Glutamatergic neuron (in vitro differentiated cells): ENCODE data around the gene GCN1. TPM values are rescaled to one million over a fixed set of nuclear protein-coding genes. Genes with fewer than 3 reads are reported as not detected.

Source experiments
- DNase-seq: peaks from one replicate; pipeline ENCODE4 v3.0.0; 2022
- H3K27ac Mint-ChIP-seq: one replicate; pipeline ENCODE4 v1.8.0; 2020; ENCODE audit warnings: mild to moderate bottlenecking, mixed read lengths, inconsistent platforms; ENCODE audit not compliant: unreplicated experiment
- H3K27me3 Mint-ChIP-seq: one replicate; pipeline ENCODE4 v1.8.0; 2020; ENCODE audit warnings: mild to moderate bottlenecking, moderate library complexity, mixed read lengths, inconsistent platforms; ENCODE audit not compliant: unreplicated experiment
- H3K36me3 Mint-ChIP-seq: one replicate; pipeline ENCODE4 v1.8.0; 2020; ENCODE audit warnings: mild to moderate bottlenecking, mixed read lengths, inconsistent platforms; ENCODE audit not compliant: unreplicated experiment
- H3K4me1 Mint-ChIP-seq: one replicate; pipeline ENCODE4 v1.8.0; 2020; ENCODE audit warnings: mild to moderate bottlenecking, low read depth, mixed read lengths, inconsistent platforms; ENCODE audit not compliant: unreplicated experiment
- H3K4me3 Mint-ChIP-seq: one replicate; pipeline ENCODE4 v1.8.0; 2020; ENCODE audit warnings: mild to moderate bottlenecking, mixed read lengths, inconsistent platforms; ENCODE audit not compliant: unreplicated experiment
- H3K9me3 Mint-ChIP-seq: one replicate; pipeline ENCODE4 v1.8.0; 2020; ENCODE audit warnings: mild to moderate bottlenecking, moderate library complexity, mixed read lengths, inconsistent platforms; ENCODE audit not compliant: unreplicated experiment
- total RNA-seq: library from RNA; stranded (reverse); fragmentation: NEBNext Ultra II Directional; extraction: Animal tissue kit (Norgen Biotek cat#: 25700); gene quantifications from one replicate; pipeline ENCODE4 v1.2.1, GENCODE V29; 2021; ENCODE audit not compliant: unreplicated experiment
- TF ChIP-seq, protein P1 (sequence below): fragments of 200-600 bp; sonication (generic); IDR thresholded peaks from one replicate; pipeline ENCODE4 v1.5.0; 2021; ENCODE audit not compliant: partially characterized antibody, unreplicated experiment

The GCN1 gene
- total RNA-seq, 1 donor from 2014 or later, result 173 TPM

DNA sequence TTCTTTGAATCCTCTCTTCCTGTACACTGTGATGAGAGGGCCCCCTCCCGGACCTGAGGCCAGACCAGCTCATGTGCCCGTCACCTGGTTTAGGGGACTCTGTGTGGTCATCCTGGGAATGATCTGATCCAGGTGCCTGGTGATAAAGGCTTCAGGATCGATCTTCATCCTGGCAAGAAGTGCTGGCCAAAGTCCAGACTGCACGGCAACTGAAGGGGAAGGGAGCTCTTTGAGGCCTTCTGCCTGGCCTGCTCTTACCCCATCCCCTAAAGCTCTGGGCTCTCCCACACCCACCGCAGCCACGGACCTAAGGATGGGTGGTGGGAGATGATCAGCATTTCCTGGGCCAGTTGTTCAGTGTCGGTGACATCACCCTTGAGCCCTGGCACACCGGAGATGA is 31.8 kb downstream of the GCN1 start:
- DNase-seq, result no peak
- no peak overlapping the region for H3K4me3 Mint-ChIP-seq
- H3K27me3 Mint-ChIP-seq, result no peaks in the 10 kb centered on the region
- H3K9me3 Mint-ChIP-seq, result peaks cover 4% of the 10 kb centered on the region
- TF ChIP-seq, protein P1, sequence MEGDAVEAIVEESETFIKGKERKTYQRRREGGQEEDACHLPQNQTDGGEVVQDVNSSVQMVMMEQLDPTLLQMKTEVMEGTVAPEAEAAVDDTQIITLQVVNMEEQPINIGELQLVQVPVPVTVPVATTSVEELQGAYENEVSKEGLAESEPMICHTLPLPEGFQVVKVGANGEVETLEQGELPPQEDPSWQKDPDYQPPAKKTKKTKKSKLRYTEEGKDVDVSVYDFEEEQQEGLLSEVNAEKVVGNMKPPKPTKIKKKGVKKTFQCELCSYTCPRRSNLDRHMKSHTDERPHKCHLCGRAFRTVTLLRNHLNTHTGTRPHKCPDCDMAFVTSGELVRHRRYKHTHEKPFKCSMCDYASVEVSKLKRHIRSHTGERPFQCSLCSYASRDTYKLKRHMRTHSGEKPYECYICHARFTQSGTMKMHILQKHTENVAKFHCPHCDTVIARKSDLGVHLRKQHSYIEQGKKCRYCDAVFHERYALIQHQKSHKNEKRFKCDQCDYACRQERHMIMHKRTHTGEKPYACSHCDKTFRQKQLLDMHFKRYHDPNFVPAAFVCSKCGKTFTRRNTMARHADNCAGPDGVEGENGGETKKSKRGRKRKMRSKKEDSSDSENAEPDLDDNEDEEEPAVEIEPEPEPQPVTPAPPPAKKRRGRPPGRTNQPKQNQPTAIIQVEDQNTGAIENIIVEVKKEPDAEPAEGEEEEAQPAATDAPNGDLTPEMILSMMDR, result no peak
- no peaks in the 10 kb centered on the region for H3K4me1 Mint-ChIP-seq
- H3K27ac Mint-ChIP-seq, result no peak overlapping the region
- no peaks in the 10 kb centered on the region for H3K36me3 Mint-ChIP-seq

DNA sequence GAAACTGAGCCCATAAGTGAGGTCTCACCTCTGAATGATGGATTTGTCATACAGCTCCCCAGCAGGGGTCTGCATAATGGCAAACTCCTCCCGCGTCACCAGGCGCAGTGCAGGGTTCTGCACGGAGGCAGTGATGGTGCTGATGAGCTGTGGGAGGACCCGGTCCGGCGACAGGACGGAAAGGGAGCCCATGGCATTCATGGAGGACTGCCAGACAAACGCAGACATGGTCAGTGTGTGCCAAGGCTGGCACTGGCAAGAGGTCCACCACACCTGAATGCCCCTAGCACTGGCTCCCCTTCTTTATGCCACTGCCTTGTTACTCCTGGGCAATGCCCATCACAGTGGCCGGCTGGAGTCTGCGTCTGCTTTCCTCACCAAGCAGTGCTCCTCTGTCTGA is 32.7 kb downstream of the GCN1 start:
- Mint-ChIP-seq H3K36me3 (no peaks in the 10 kb centered on the region), H3K27ac (no peak overlapping the region)

DNA sequence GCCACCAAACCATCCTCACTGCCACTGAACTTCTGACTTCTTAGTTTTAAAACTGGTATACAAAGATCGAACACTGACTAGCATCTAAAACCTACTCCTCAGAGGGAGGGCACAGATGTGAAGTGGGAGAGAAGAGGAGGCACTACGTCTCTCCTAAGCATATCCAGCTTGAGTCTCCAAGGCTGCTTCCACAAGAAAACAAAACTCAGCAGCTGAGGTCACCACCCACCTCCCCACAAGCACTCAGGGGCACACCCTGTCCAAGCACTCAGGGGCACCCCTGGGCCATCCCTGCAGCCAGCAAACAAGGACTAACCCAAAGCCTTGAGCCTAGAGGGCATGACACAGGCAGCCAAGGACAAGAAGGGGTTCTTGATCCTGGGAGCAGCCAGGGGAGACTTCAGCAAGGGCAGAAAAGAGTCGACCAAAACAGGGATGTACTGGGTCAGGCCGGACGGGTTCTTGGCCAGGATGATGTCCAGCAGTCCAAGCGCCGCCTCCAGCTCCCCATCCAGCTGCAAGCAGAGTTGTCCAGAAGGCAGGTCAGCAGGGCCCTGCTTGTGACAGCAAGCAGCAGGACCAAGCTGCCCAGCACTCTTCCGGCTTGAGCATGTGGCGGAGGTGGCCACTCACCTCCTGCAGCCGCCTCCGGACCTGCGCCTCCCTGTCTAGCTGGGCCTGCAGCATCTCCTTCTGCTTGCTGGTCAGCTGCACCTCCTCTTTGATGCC is 34.8 kb downstream of the GCN1 start:
- no peaks in the 10 kb centered on the region for H3K4me1 Mint-ChIP-seq
- H3K27ac Mint-ChIP-seq, result no peak overlapping the region
- H3K9me3 Mint-ChIP-seq, result peaks cover 4% of the 10 kb centered on the region
- no peaks in the 10 kb centered on the region for H3K27me3 Mint-ChIP-seq
- DNase-seq, result no peak
- H3K4me3 Mint-ChIP-seq, result no peak overlapping the region
- TF ChIP-seq, protein P1, result no peak
- no peaks in the 10 kb centered on the region for H3K36me3 Mint-ChIP-seq

More for the DNA sequence above, 32.7 kb downstream of the GCN1 start:
- DNase-seq, result no peak
- H3K9me3 Mint-ChIP-seq, result peaks cover 4% of the 10 kb centered on the region
- TF ChIP-seq, protein P1, result no peak
- H3K27me3 Mint-ChIP-seq, result no peaks in the 10 kb centered on the region
- H3K4me1 Mint-ChIP-seq, result no peaks in the 10 kb centered on the region
- no peak overlapping the region for H3K4me3 Mint-ChIP-seq

DNA sequence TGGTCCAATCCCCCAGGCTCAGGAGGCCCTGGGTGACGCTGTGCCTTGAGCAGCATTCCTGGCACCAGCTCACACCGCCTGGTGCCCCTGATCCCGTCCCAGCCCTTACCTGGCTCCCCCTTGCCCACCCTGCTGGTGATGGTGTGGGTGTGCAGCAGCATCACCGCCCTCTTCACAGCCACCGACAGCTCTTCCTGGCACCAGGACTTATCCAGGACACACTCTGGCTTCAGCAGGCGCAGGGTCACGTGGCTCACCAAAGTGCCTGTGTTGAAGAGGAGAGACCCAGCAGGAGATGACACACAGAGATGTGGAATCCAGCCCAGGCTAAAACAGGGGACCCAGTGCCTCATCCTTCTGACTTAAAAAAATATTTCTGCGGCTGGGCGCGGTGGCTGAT is 36.2 kb downstream of the GCN1 start:
- Mint-ChIP-seq H3K9me3 (peaks cover 4% of the 10 kb centered on the region), H3K27me3 (no peaks in the 10 kb centered on the region), H3K27ac (no peak overlapping the region), H3K4me1 (no peaks in the 10 kb centered on the region), H3K4me3 (no peak overlapping the region), H3K36me3 (no peaks in the 10 kb centered on the region)
- TF ChIP-seq, protein P1, result no peak
- DNase-seq, result no peak

DNA sequence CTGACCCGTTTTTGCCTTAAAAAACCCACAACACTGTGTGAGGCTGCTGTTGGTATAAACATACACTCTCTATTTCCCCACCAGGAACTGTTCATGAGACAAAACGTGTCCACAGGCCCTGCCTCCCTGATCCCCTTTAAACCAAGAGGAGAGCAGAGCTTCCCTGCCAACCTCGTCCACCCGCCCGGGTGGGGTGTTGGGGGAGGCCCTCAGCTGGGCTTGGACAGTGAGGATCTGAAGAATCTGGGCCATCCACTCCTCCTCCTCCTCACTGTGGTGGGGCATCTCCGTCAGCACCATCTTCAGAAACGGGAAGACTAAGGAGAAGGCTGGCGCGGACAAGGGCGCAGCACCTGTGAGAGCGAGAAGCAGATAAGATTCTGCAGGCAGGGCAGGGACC is 36.8 kb downstream of the GCN1 start:
- peaks cover 4% of the 10 kb centered on the region for H3K9me3 Mint-ChIP-seq
- TF ChIP-seq, protein P1, result no peak
- no peaks in the 10 kb centered on the region for H3K36me3 Mint-ChIP-seq
- H3K27ac Mint-ChIP-seq, result no peak overlapping the region
- no peak for DNase-seq
- H3K4me1 Mint-ChIP-seq, result no peaks in the 10 kb centered on the region
- H3K27me3 Mint-ChIP-seq, result no peaks in the 10 kb centered on the region
- H3K4me3 Mint-ChIP-seq, result no peak overlapping the region
